Panc1 (cell line): ENCODE data around the gene SRRM5. TPM values are rescaled to one million over a fixed set of nuclear protein-coding genes. Genes with fewer than 3 reads are reported as not detected.

ENCODE experiments used
- ATAC-seq: fragments of 200-7000 bp; cut with Tn5 transposase; 2 replicates; pipeline ENCODE4 v1.9.1; 2020; ENCODE audit warnings: mild to moderate bottlenecking, moderate library complexity
- BruUV-seq: library from RNA; stranded (reverse); fragments of 400-500 nt; replicated peaks from 2 replicates; lab custom pipeline; 2021; lab: Mats Ljungman, UMichigan
- CTCF ChIA-PET: fragments of 300-600 bp; sonication (Branson Sonifier 250); formaldehyde crosslinking; loops from one replicate; lab custom pipeline; 2022; ENCODE audit warnings: antibody characterized with exemption; lab: Charles Lee
- POLR2A ChIA-PET: fragments of 300-600 bp; sonication (Branson Sonifier 250); formaldehyde crosslinking; loops from one replicate; lab custom pipeline; 2022; ENCODE audit warnings: antibody characterized with exemption; lab: Charles Lee
- DNase-seq: peaks from one replicate; pipeline ENCODE4 v3.0.0-alpha.2; 2010; ENCODE audit warnings: low read depth, low spot score
- H3K27ac ChIP-seq: 2 replicates; pipeline ENCODE4 v1.5.1; 2011; ENCODE audit warnings: mild to moderate bottlenecking, low read length, inconsistent platforms
- H3K27me3 ChIP-seq: fragments of 200-500 bp; sonication (Bioruptor generic); 2 replicates; pipeline ENCODE4 v1.6.0; 2014; ENCODE audit warnings: low read length, inconsistent platforms; ENCODE audit not compliant: control insufficient read depth, insufficient read depth
- H3K36me3 ChIP-seq: fragments of 200-500 bp; sonication (Bioruptor generic); 2 replicates; pipeline ENCODE4 v1.5.1; 2014; ENCODE audit warnings: inconsistent platforms, mild to moderate bottlenecking, low read length, moderate library complexity; ENCODE audit not compliant: control insufficient read depth, insufficient read depth
- H3K4me1 ChIP-seq: 2 replicates; pipeline ENCODE4 v1.5.1; 2011; ENCODE audit warnings: inconsistent platforms, mild to moderate bottlenecking, low read length, moderate library complexity; ENCODE audit not compliant: control insufficient read depth, insufficient read depth
- H3K4me3 ChIP-seq, 2 experiments: 2 replicates each; pipeline ENCODE4 v1.5.1; 2011 to 2012; ENCODE audit warnings: low read depth in 2 of 2, low read length in 2 of 2, mild to moderate bottlenecking in 2 of 2, inconsistent platforms in 1 of 2, moderate library complexity in 1 of 2
- H3K9me3 ChIP-seq: fragments of 200-500 bp; sonication (Bioruptor generic); 2 replicates; pipeline ENCODE4 v1.5.1; 2014; ENCODE audit warnings: low read depth, mild to moderate bottlenecking, inconsistent platforms, low read length, moderate library complexity; ENCODE audit not compliant: control insufficient read depth, insufficient read depth
- CTCF ChIP-seq: fragments of 450-650 bp; IDR thresholded peaks from 2 replicates; pipeline ENCODE4 v1.5.1; 2017; ENCODE audit warnings: mild to moderate bottlenecking
- POLR2AphosphoS5 ChIP-seq: IDR thresholded peaks from 2 replicates; pipeline ENCODE4 v1.6.1; 2012; ENCODE audit warnings: mild to moderate bottlenecking, low read depth, low read length, moderate library complexity
- REST ChIP-seq, 2 experiments: IDR thresholded peaks; 2 replicates each; pipeline ENCODE4 v1.6.1; 2011 to 2012; ENCODE audit warnings: low read depth in 2 of 2, control low read depth in 1 of 2, low read length in 1 of 2, mild to moderate bottlenecking in 1 of 2, moderate library complexity in 1 of 2; ENCODE audit not compliant: insufficient read depth in 1 of 2
- SIN3A ChIP-seq: IDR thresholded peaks from 2 replicates; pipeline ENCODE4 v1.6.1; 2012; ENCODE audit warnings: low read depth, mild to moderate bottlenecking, low read length, moderate library complexity, borderline replicate concordance; ENCODE audit not compliant: insufficient read depth
- TCF7L2 ChIP-seq: IDR thresholded peaks from 2 replicates; pipeline ENCODE4 v1.6.1; 2011; ENCODE audit warnings: mild to moderate bottlenecking, low read depth, low read length, inconsistent platforms
- in situ Hi-C: cut with HindIII; loops from 2 replicates; pipeline ENCODE4 v1.10.0; 2016; ENCODE audit warnings: low sequenced_read_pairs, low pct_unique_long_range_greater_than_20kb
- intact Hi-C: fragments of 100-400 bp; cut with micrococcal nuclease; formaldehyde crosslinking; loops from one replicate; pipeline ENCODE4 v1.10.0; 2022; ENCODE audit not compliant: unreplicated experiment
- total RNA-seq: library from RNA; stranded (reverse); gene quantifications from one replicate; pipeline ENCODE4 v1.2.1, GENCODE V29; 2021; ENCODE audit not compliant: unreplicated experiment

Gene SRRM5
- total RNA-seq, 1 experiment from 2014 or later = 0.10 TPM

DNA sequence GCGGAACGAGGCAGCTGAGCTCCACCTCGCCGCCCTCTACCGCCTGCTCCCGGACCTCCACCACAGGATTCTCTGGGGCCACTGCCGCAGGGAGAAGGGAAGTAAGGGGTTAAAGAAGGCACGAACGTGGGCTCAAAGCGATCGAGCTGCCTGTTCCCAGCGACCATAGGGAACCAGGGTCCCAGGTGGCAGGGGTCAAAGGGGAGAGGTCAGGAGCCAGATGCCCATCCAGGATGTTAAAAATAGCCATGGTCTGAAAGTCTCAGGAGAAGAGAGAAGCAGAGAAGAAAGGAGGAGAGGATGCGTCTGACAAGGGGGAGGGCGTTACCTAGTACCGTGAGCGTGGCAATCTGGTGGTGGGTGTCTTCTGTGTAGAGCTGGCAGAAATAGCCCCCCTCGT, 14.9 kb downstream of the SRRM5 start:
- ChIA-PET CTCF (no interaction called here), POLR2A (no interaction called here)
- no peak for ATAC-seq
- H3K27me3 ChIP-seq = no peaks in the 10 kb centered on the region
- no peaks in the 10 kb centered on the region for H3K4me1 ChIP-seq
- intact Hi-C loops (no loop called here), in situ Hi-C loops (no loop called here)
- H3K4me3 ChIP-seq = no peak overlapping the region
- no peak for DNase-seq
- TF ChIP-seq CTCF (no peak), TCF7L2 (no peak), REST (IDR thresholded peaks at IDR 0.05; ENCODE audit: insufficient read depth in 1 of 2, low read depth in 2 of 2, low read length in 1 of 2) (no peak)
- no TSS peak for BruUV-seq
- no peaks in the 10 kb centered on the region for H3K9me3 ChIP-seq
- H3K27ac ChIP-seq = no peak overlapping the region
- no peaks in the 10 kb centered on the region for H3K36me3 ChIP-seq

GRCh38 chr19:43628646-43629326, 16.9 kb downstream of the SRRM5 start:
- TF ChIP-seq POLR2AphosphoS5 (no peak), CTCF (no peak)
- Histone ChIP-seq H3K36me3 (no peaks in the 10 kb centered on the region), H3K27me3 (no peaks in the 10 kb centered on the region), H3K27ac (no peak overlapping the region), H3K4me1 (no peaks in the 10 kb centered on the region), H3K9me3 (no peaks in the 10 kb centered on the region), H3K4me3 (no peak overlapping the region)
- ATAC-seq (no peak), DNase-seq (no peak)
- BruUV-seq = no TSS peak
- in situ Hi-C loops = no loop called here
- intact Hi-C loops = no loop called here
- POLR2A ChIA-PET = no interaction called here
- CTCF ChIA-PET = no interaction called here

DNA sequence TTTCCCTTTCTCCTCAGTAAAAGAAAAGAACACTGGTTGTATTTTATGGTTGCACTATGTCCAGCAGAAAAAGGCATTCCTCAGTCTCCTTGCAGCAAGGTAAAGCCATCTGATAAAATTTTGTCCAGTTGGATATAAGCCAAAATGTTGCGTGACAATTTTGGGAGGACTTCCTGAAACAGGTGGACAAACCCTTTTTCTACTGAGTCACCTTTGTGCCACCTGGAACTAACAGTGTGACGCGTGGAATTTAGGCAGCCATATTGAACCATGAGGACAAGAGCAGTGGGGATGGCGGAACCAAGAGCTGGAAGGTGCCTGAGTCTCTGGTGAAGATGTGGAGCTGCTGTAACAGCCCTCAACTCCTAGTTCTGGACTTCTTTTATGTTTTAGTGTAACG, 19.6 kb downstream of the SRRM5 start:
- Histone ChIP-seq H3K9me3 (no peaks in the 10 kb centered on the region), H3K27ac (no peak overlapping the region), H3K4me3 (no peak overlapping the region), H3K4me1 (peaks cover 3% of the 10 kb centered on the region), H3K27me3 (no peaks in the 10 kb centered on the region), H3K36me3 (no peaks in the 10 kb centered on the region)
- intact Hi-C loops = no loop called here
- in situ Hi-C loops = no loop called here
- TF ChIP-seq REST (IDR thresholded peaks at IDR 0.05; ENCODE audit: insufficient read depth in 1 of 2, low read depth in 2 of 2, low read length in 1 of 2) (no peak), CTCF (no peak), TCF7L2 (no peak), SIN3A (no peak), POLR2AphosphoS5 (no peak)
- no TSS peak for BruUV-seq
- CTCF ChIA-PET = no interaction called here
- DNase-seq (no peak), ATAC-seq (no peak)
- POLR2A ChIA-PET = no interaction called here
